GM12874 (cell line): Measurements from ENCODE around the gene PKM.

Experiments used
- TF ChIP-seq, protein P1 (sequence below): IDR thresholded peaks from 2 replicates; pipeline ENCODE4 v1.5.1; 2011; ENCODE audit warnings: low read depth, mild to moderate bottlenecking, control low read depth, low read length, moderate library complexity; ENCODE audit not compliant: insufficient read depth

Gene PKM

DNA sequence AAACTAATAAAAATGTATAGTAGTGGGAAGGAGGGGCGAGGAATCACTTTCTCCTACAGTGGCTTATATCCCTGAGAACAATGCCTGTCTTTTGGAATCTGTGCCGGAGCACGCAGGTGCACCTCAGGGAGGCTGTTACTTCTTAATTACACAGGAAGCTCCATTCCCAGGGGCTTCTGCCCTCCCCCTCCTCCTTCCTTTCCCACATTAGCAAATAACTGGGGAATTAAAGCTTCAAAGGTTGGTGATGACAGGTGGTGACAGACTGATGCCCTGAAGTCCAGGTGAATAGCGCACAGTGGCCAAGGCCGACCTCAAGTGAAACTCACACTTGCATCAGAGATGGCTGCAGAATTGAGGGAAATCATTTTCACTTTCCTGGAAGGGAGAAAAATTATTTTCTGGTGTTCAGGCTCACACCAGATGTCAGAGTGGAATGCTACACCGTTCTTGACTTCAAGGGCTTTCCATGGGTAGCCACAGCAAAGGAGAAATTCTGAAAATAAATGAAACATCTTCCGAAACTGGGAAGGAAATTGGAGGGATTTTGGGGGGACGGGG lies 37.1 kb downstream of the PKM start:
- TF ChIP-seq, protein P1, sequence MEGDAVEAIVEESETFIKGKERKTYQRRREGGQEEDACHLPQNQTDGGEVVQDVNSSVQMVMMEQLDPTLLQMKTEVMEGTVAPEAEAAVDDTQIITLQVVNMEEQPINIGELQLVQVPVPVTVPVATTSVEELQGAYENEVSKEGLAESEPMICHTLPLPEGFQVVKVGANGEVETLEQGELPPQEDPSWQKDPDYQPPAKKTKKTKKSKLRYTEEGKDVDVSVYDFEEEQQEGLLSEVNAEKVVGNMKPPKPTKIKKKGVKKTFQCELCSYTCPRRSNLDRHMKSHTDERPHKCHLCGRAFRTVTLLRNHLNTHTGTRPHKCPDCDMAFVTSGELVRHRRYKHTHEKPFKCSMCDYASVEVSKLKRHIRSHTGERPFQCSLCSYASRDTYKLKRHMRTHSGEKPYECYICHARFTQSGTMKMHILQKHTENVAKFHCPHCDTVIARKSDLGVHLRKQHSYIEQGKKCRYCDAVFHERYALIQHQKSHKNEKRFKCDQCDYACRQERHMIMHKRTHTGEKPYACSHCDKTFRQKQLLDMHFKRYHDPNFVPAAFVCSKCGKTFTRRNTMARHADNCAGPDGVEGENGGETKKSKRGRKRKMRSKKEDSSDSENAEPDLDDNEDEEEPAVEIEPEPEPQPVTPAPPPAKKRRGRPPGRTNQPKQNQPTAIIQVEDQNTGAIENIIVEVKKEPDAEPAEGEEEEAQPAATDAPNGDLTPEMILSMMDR = no peak

DNA sequence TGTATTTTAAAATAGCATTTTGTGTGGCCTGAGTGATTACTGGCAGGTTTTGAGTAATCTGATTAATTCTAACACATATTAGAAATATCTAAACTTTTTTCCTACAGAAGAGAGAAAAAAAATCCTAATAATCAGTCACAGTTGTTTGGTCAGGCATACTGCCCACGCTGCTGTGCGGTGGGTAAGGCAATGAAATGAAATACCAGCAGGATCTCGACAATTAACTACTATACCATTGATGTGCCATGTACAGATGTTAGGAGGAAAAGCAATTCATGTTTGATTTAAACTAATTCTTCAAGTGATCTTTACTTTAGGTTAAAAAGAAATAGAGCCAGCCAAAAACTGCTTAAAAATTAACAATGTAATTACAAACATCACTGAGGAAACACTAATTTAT lies 38.6 kb downstream of the PKM start:
- TF ChIP-seq, protein P1 = no peak

DNA sequence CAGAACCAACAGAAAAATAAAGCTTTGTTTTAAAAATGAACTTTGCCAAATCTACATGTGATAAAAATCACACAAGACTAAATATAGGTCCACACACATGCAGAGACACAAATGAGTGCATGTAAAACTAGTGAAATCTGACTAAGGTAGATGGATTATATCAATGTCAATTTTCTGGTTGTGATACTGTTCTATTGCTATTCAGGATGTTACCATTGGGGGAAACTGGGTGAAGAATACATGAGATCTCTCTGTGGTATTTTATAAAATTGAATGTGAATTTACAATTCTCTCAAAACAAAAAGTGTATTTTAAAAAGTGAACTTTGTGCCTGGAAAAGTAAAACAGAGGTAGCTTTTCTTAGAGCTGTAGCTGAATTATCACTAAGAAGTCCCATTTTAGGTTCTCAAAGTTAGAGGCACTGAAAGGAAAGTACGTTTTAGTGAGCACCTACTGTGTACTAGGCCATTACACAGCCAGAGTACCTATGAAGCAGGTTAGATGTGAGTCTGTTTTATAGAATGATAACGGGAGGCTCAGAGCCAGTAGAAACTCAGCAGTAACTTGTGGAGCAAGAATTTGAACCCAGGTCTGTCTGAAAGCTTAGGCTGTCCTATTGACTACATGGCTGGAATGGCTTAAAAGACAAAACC lies 41.6 kb downstream of the PKM start:
- TF ChIP-seq, protein P1 = no peak

DNA sequence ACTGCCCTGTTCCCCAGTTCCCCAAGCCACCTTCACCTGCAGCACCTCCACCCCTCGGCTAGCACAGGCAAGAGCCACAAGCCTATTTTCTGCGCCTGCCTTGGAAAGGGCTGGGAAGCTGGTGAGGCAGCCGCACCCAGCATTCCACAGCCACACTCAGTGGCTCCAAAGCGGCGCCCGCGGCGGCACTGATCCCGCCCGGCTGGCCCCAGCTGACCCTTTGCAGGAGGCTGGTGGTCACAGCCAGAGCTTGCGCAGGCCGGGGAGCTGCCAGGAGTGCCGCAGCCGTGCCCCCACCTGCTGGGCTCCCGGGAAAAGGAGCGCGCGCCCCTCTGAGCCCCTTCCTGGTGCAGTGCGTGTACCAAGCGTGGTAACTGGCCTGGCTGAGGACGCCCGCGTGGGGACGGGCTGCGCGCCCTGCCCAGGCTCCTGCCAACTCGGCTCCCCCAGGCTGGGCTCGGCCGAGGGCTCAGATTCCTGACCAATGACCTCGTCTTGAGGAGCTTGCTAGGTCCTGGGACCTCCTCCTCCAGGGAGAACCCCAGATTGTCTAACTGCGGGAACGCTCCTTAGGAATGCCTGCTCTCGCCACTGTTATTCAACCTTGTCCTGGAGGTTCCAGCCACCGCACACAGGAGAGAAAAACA lies 46.7 kb downstream of the PKM start:
- TF ChIP-seq, protein P1 = no peak

DNA sequence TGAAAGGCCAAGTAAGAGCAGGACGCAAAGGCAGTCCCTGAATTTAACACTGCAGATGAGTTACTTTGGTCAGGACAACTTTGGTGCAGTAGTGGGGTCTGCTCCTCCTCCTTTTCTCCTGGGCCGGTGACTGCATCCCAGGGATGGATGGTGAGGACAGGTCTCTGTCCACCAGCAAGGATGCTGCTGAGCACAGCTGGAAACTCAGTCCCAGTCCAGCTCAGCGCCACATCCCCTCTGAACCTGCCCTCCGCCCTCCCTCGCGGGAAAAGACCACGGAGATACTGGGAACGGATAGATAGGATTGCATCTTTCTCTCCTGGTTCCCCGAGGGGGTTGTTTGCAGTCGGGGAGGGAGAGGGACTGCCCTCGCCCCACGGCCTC lies 47.2 kb downstream of the PKM start:
- TF ChIP-seq, protein P1 = no peak

DNA sequence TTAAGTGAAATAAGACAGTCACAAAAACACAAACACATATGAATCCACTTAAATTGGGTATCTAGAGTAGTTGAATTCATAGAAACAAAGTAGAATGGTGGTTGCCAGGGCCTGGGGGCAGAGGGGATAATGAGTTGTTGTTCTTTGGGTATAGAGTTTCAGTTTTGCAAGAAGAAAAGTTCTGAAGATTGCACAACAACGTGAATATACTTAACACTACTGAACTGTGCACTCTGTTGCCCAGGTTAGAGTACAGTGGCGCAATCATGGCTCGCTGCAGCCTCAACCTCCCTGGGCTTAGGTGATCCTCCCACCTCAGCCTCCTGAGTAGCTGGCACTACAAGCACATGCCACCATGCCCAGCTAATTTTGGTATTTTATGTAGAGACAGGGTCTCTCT lies 48.3 kb downstream of the PKM start:
- TF ChIP-seq, protein P1 = no peak

DNA sequence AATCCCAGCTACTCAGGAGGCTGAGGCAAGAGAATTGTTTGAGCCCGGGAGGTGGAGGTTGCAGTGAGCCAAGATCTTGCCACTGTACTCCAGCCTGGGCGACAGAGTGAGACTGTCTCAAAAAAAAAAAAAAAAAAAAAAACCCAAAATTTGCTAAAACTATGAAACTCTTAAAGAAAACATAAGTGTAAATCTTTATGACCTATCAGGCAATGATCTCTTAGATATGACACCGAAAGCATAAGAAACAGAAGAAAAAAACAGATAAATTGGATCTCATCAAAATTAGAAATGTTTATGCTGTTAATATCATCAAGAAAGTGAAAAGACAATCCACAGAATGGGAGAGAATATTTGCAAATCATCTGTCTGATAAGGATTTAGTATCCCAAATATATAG lies 48.7 kb downstream of the PKM start:
- TF ChIP-seq, protein P1 = no peak
